HCT116 (cell line): ENCODE results near the gene ICA1L. TPM values are rescaled to one million over a fixed set of nuclear protein-coding genes. Genes with fewer than 3 reads are reported as not detected.

Source experiments
- ATAC-seq: fragments of 200-7000 bp; cut with Tn5 transposase; 2 replicates; pipeline ENCODE4 v1.9.1; 2020; ENCODE audit warnings: mild to moderate bottlenecking, moderate library complexity
- BruUV-seq: library from RNA; stranded (reverse); fragments of 400-500 nt; replicated peaks from 2 replicates; lab custom pipeline; 2021; lab: Mats Ljungman, UMichigan
- CTCF ChIA-PET: fragments of 300-600 bp; sonication (Branson Sonifier 250); formaldehyde crosslinking; loops from one replicate; lab custom pipeline; 2021; ENCODE audit warnings: antibody characterized with exemption; lab: Charles Lee
- POLR2A ChIA-PET: fragments of 300-600, 350-600 bp; sonication (Branson Sonifier 250); formaldehyde crosslinking; loops from one replicate; lab custom pipeline; 2021; ENCODE audit warnings: antibody characterized with exemption; lab: Charles Lee
- RAD21 ChIA-PET, 2 experiments: fragments of 300-600 bp; sonication (Branson Sonifier 250); formaldehyde crosslinking; loops; one replicate each; lab custom pipeline; 2023; ENCODE audit warnings: low total read pairs in 2 of 2; ENCODE audit not compliant: uncharacterized antibody in 2 of 2, unreplicated experiment in 2 of 2, low non-redundant PET in 1 of 2; lab: Charles Lee
- DNase-seq: peaks from one replicate; pipeline ENCODE4 v3.0.0-alpha.2; 2010; ENCODE audit warnings: low read depth, low spot score
- H2AFZ ChIP-seq: fragments of 200-600 bp; shearing (Covaris generic), sonication (generic); 2 replicates; pipeline ENCODE4 v1.6.1; 2017; ENCODE audit warnings: low read depth, mixed run types, mixed read lengths, antibody characterized with exemption, low read length; ENCODE audit not compliant: poor library complexity, severe bottlenecking
- H3K27ac ChIP-seq: 2 replicates; pipeline ENCODE4 v1.5.1; 2012; ENCODE audit warnings: low read depth, low read length
- H3K27me3 ChIP-seq: fragments of 200-600 bp; sonication (generic); 2 replicates; pipeline ENCODE4 v1.6.1; 2016; ENCODE audit warnings: mixed run types, low read length, mixed read lengths; ENCODE audit not compliant: insufficient read depth
- H3K36me3 ChIP-seq, 2 experiments: fragments of 200-500 bp in 1 of 2; fragments of 200-600 bp in 1 of 2; sonication (Bioruptor generic) in 1 of 2; sonication (generic) in 1 of 2; 2 replicates each; pipeline versions ENCODE4 v1.5.1 to v1.6.1; 2014 to 2016; ENCODE audit warnings: low read length in 2 of 2, inconsistent platforms in 1 of 2, mixed read lengths in 1 of 2, mixed run types in 1 of 2; ENCODE audit not compliant: insufficient read depth in 2 of 2, control insufficient read depth in 1 of 2
- H3K4me1 ChIP-seq, 2 experiments: fragments of 200-600 bp in 1 of 2; sonication (generic) in 1 of 2; 2 replicates each; pipeline versions ENCODE4 v1.5.1 to v1.6.1; 2012 to 2017; ENCODE audit warnings: low read length in 2 of 2, inconsistent platforms in 1 of 2, mild to moderate bottlenecking in 1 of 2, mixed read lengths in 1 of 2, mixed run types in 1 of 2, moderate library complexity in 1 of 2; ENCODE audit not compliant: insufficient read depth in 2 of 2, control insufficient read depth in 1 of 2
- H3K4me2 ChIP-seq: fragments of 200-600 bp; sonication (generic); 2 replicates; pipeline ENCODE4 v1.6.1; 2017; ENCODE audit warnings: mixed run types, low read length, mixed read lengths
- H3K4me3 ChIP-seq, 2 experiments: fragments of 200-600 bp in 1 of 2; sonication (generic) in 1 of 2; replicated peaks in 1 of 2; 2 replicates each; pipeline ENCODE4 v1.5.1; 2011 to 2016; ENCODE audit warnings: low read length in 2 of 2, control low read depth in 1 of 2, low read depth in 1 of 2, mild to moderate bottlenecking in 1 of 2, mixed read lengths in 1 of 2, mixed run types in 1 of 2
- H3K79me2 ChIP-seq: fragments of 200-600 bp; sonication (generic); 2 replicates; pipeline ENCODE4 v1.6.1; 2017; ENCODE audit warnings: mild to moderate bottlenecking, mixed run types, low read length, moderate library complexity, mixed read lengths; ENCODE audit not compliant: insufficient read depth
- H3K9ac ChIP-seq: fragments of 200-600 bp; sonication (generic); 2 replicates; pipeline ENCODE4 v1.6.1; 2016; ENCODE audit warnings: low read length, mixed read lengths
- H3K9me2 ChIP-seq: fragments of 200-600 bp; sonication (generic), shearing (Covaris generic); 2 replicates; pipeline ENCODE4 v1.6.1; 2017; ENCODE audit warnings: mixed run types, mild to moderate bottlenecking, moderate library complexity; ENCODE audit not compliant: insufficient read depth
- H3K9me3 ChIP-seq, 2 experiments: fragments of 200-500 bp in 1 of 2; fragments of 200-600 bp in 1 of 2; sonication (Bioruptor generic) in 1 of 2; sonication (generic) in 1 of 2; 2 replicates each; pipeline ENCODE4 v1.6.1; 2014 to 2017; ENCODE audit warnings: low read length in 2 of 2, mixed read lengths in 2 of 2, inconsistent platforms in 1 of 2, low read depth in 1 of 2, mild to moderate bottlenecking in 1 of 2, mixed run types in 1 of 2, moderate library complexity in 1 of 2; ENCODE audit not compliant: control insufficient read depth in 1 of 2, insufficient read depth in 1 of 2
- H4K20me1 ChIP-seq: fragments of 200-600 bp; sonication (generic), shearing (Covaris generic); 2 replicates; pipeline ENCODE4 v1.6.1; 2017; ENCODE audit warnings: mixed run types, mild to moderate bottlenecking, moderate library complexity; ENCODE audit not compliant: insufficient read depth
- ATF3 ChIP-seq: IDR thresholded peaks from 2 replicates; pipeline ENCODE4 v1.6.1; 2012
- CTCF ChIP-seq, 3 experiments: fragments of 200-600 bp in 1 of 3; sonication (generic) in 1 of 3; IDR thresholded peaks in 2 of 3; conservative IDR thresholded peaks in 1 of 3; 2 replicates each; pipeline ENCODE4 v1.5.1; 2012 to 2017; ENCODE audit warnings: low read depth in 2 of 3, low read length in 2 of 3, antibody characterized with exemption in 1 of 3, borderline replicate concordance in 1 of 3, control low read depth in 1 of 3, mild to moderate bottlenecking in 1 of 3, mixed read lengths in 1 of 3, mixed run types in 1 of 3, moderate library complexity in 1 of 3; ENCODE audit not compliant: insufficient read depth in 1 of 3
- EGR1 ChIP-seq: IDR thresholded peaks from 2 replicates; pipeline ENCODE4 v1.6.1; 2012; ENCODE audit warnings: low read depth
- ELF1 ChIP-seq: IDR thresholded peaks from 2 replicates; pipeline ENCODE4 v1.6.1; 2012; ENCODE audit warnings: low read depth, borderline replicate concordance
- EZH2 ChIP-seq: fragments of 200-600 bp; sonication (generic); IDR thresholded peaks from 2 replicates; pipeline ENCODE4 v1.6.1; 2017; ENCODE audit warnings: antibody characterized with exemption, mixed run types
- EZH2phosphoT487 ChIP-seq: fragments of 200-600 bp; IDR thresholded peaks from 2 replicates; pipeline ENCODE4 v1.6.1; 2018; ENCODE audit warnings: antibody characterized with exemption, borderline replicate concordance
- JUND ChIP-seq: IDR thresholded peaks from 2 replicates; pipeline ENCODE4 v1.6.1; 2012
- POLR2AphosphoS5 ChIP-seq: IDR thresholded peaks from 2 replicates; pipeline ENCODE4 v1.6.1; 2011; ENCODE audit warnings: mild to moderate bottlenecking, low read depth, low read length, moderate library complexity
- RAD21 ChIP-seq: IDR thresholded peaks from 2 replicates; pipeline ENCODE4 v1.6.1; 2012; ENCODE audit warnings: low read depth, mild to moderate bottlenecking
- REST ChIP-seq: IDR thresholded peaks from 2 replicates; pipeline ENCODE4 v1.6.1; 2012; ENCODE audit warnings: low read depth
- SIN3A ChIP-seq: IDR thresholded peaks from 2 replicates; pipeline ENCODE4 v1.6.1; 2012; ENCODE audit warnings: low read depth
- SP1 ChIP-seq: IDR thresholded peaks from 2 replicates; pipeline ENCODE4 v1.6.1; 2012; ENCODE audit warnings: low read depth
- YY1 ChIP-seq: IDR thresholded peaks from 2 replicates; pipeline ENCODE4 v1.6.1; 2011; ENCODE audit warnings: low read length, low read depth, moderate library complexity, mild to moderate bottlenecking; ENCODE audit not compliant: insufficient replicate concordance; ENCODE audit errors: extremely low read depth
- ZNF274 ChIP-seq: fragments of 200-500 bp; sonication (Bioruptor generic); IDR thresholded peaks from 2 replicates; pipeline ENCODE4 v1.6.1; 2014; ENCODE audit warnings: mild to moderate bottlenecking, low read depth, low read length, inconsistent platforms
- intact Hi-C: fragments of 100-400 bp; cut with micrococcal nuclease; formaldehyde crosslinking; loops from 2 replicates; pipeline ENCODE4 v1.10.0; 2022
- total RNA-seq: library from RNA; stranded (reverse); gene quantifications from one replicate; pipeline ENCODE4 v1.2.1, GENCODE V29; 2021; ENCODE audit not compliant: unreplicated experiment
- TF ChIP-seq, protein P1 (sequence below): IDR thresholded peaks from 2 replicates; pipeline ENCODE4 v1.6.1; 2011; ENCODE audit warnings: mild to moderate bottlenecking, low read length, moderate library complexity; ENCODE audit not compliant: insufficient replicate concordance; ENCODE audit errors: extremely low read depth

The ICA1L gene
- total RNA-seq, 1 experiment from 2014 or later: 2.5 TPM

DNA sequence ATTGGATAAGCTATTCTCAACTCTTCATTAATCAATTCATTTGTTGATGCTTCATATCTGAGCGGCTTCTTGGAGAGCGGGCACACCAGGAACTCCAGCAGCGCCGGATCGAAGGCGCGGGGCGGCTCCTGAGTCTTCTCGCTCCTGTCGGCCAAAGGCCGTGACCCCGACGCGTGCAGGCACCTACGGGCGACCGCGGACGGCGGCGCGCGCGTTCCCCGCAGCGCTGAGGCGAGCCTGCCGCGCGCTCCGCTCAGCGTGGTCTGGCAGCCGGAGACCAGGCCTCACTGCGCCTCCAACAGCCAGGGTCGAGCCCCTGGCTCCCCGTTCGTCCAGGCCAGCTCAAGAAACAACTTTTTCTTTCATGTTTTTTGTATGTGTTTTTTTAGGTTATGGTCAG lies 97.5 kb downstream of the ICA1L start:
- ChIA-PET CTCF (no interaction called here), POLR2A (no interaction called here), RAD21 (no interaction called here)
- TF ChIP-seq ATF3: no peak
- TF ChIP-seq RAD21: no peak
- TF ChIP-seq CTCF (IDR thresholded peaks at IDR 0.05 in 2 of 3, conservative IDR thresholded peaks at IDR 0.05 in 1 of 3; ENCODE audit: borderline replicate concordance in 1 of 3, insufficient read depth in 1 of 3, low read depth in 2 of 3, low read length in 2 of 3): no peak
- TF ChIP-seq POLR2AphosphoS5: no peak
- TF ChIP-seq, protein P1, sequence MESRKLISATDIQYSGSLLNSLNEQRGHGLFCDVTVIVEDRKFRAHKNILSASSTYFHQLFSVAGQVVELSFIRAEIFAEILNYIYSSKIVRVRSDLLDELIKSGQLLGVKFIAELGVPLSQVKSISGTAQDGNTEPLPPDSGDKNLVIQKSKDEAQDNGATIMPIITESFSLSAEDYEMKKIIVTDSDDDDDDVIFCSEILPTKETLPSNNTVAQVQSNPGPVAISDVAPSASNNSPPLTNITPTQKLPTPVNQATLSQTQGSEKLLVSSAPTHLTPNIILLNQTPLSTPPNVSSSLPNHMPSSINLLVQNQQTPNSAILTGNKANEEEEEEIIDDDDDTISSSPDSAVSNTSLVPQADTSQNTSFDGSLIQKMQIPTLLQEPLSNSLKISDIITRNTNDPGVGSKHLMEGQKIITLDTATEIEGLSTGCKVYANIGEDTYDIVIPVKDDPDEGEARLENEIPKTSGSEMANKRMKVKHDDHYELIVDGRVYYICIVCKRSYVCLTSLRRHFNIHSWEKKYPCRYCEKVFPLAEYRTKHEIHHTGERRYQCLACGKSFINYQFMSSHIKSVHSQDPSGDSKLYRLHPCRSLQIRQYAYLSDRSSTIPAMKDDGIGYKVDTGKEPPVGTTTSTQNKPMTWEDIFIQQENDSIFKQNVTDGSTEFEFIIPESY: no peak
- no peak for TF ChIP-seq EZH2
- no peak for TF ChIP-seq SP1
- TF ChIP-seq REST: no peak
- no peak for TF ChIP-seq YY1
- TF ChIP-seq JUND: no peak
- TF ChIP-seq EZH2phosphoT487: no peak
- no peak for TF ChIP-seq SIN3A
- TF ChIP-seq ELF1: no peak
- TF ChIP-seq ZNF274: no peak
- no peak for TF ChIP-seq EGR1
- intact Hi-C loops: no loop called here
- BruUV-seq: no TSS peak
- no peak overlapping the region for H3K27ac ChIP-seq
- ATAC-seq: no peak
- H3K9me3 ChIP-seq: no peaks in the 10 kb centered on the region
- no peaks in the 10 kb centered on the region for H3K27me3 ChIP-seq
- H3K9me2 ChIP-seq: no peaks in the 10 kb centered on the region
- no peak overlapping the region for H3K9ac ChIP-seq
- no peak for DNase-seq
- no peaks in the 10 kb centered on the region for H4K20me1 ChIP-seq
- H3K79me2 ChIP-seq: no peaks in the 10 kb centered on the region
- no peaks in the 10 kb centered on the region for H3K36me3 ChIP-seq
- H2AFZ ChIP-seq: no peak overlapping the region
- no peaks in the 10 kb centered on the region for H3K4me1 ChIP-seq
- H3K4me2 ChIP-seq: no peak overlapping the region
- no peak overlapping the region for H3K4me3 ChIP-seq
